Transverse colon (tissue), 3 donors: ENCODE measurements around the gene NUP62.
"Not testable (repeated sequence)": the region's sequence is repeated elsewhere in the genome, so short reads cannot be mapped to it uniquely, and the experiment has no call there.

Source experiments
- CTCF ChIP-seq, 5 experiments: fragments of 200-600 bp in 3 of 5; fragments of 450-650 bp in 2 of 5; sonication (generic) in 3 of 5; IDR thresholded peaks; 1 replicate in 2 of 5; 2 replicates in 3 of 5; pipeline ENCODE4 v1.5.1; 2016 to 2017; ENCODE audit warnings: antibody characterized with exemption in 5 of 5, inconsistent platforms in 3 of 5, mild to moderate bottlenecking in 2 of 5, moderate library complexity in 1 of 5
- EP300 ChIP-seq: sonication (generic); formaldehyde crosslinking; IDR thresholded peaks from one replicate; pipeline ENCODE4 v1.6.1; 2017; ENCODE audit warnings: antibody characterized with exemption, low read depth
- POLR2A ChIP-seq: fragments of 450-650 bp; IDR thresholded peaks from one replicate; pipeline ENCODE4 v1.6.1; 2016; ENCODE audit warnings: antibody characterized with exemption, mild to moderate bottlenecking, moderate library complexity

DNA sequence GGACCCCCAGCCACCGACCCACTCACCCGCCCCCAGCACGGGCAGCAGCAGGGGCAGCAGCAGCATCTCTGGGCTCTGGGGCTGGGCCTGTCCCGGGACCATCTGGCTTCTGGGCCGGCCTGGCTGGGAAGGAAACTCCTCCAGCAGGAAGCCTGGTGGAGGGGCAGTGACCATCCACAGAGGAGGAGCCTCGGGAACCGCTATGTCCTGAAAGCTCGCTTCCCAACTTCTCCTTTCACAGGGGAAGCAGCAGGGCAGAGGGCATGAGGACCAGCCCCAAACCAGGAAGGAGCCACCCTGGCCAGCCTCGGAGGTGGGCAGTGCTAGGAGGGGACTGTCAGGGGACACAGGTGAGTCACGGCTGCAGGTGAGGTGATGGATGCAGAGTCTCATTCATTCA, 31.7 kb upstream of the NUP62 start, which contains the start of gene SIGLEC11:
- TF ChIP-seq CTCF (IDR thresholded peaks at IDR 0.05); POLR2A; EP300: not testable (repeated sequence)
